HG02763 (cell line): ENCODE measurements around the gene ST3GAL4.

ENCODE experiments used
- ATAC-seq: cut with Tn5 transposase; IDR thresholded peaks from one replicate; pipeline ENCODE4 v1.9.1; 2021; ENCODE audit warnings: mild to moderate bottlenecking, moderate library complexity; ENCODE audit not compliant: unreplicated experiment

Gene ST3GAL4

GRCh38 chr11:126420698-126421256 lies 65.3 kb downstream of the ST3GAL4 start:
- no peak for ATAC-seq

- no peak for ATAC-seq
These were observed 65.8 kb downstream of the ST3GAL4 start for GRCh38 chr11:126421271-126421671.

DNA sequence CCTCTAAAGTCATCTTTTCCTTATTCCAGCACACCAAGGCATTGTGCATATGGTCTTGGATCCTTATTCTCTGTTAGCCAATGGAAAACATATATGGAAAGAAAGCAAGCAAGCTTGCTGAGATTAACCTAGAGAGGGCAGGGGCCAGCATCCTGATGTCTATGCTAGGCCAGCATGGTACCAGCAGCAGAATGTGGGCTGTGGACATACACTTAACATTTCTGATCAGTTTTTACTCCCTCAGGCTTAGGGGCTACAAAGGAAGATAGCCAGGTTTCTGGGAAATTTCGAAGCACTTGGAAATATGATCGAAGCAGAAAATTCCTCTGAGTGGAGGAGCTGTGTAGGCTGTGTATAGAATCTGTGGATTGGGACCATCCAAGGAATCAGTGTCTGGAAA lies 67.0 kb downstream of the ST3GAL4 start:
- ATAC-seq, result no peak

DNA sequence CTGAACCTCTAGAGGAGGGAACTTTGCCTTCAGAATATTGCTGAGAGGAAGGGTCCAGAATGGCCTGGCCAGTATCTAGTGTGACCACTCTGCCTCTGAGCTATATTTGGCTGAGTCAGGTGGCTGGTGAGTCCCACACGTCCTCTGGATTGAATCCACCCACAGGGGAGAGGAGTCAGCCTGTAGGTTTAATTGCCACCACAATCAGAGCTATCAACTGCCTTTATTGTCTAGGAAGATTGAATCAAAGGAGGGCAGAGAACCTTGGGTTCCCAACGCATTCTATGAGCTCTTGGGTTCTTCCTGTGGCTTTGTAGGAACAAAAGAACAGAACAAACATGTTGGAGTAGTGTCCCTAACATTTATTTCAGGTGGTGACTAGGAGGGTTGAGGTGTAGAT lies 67.7 kb downstream of the ST3GAL4 start:
- ATAC-seq, result no peak

DNA sequence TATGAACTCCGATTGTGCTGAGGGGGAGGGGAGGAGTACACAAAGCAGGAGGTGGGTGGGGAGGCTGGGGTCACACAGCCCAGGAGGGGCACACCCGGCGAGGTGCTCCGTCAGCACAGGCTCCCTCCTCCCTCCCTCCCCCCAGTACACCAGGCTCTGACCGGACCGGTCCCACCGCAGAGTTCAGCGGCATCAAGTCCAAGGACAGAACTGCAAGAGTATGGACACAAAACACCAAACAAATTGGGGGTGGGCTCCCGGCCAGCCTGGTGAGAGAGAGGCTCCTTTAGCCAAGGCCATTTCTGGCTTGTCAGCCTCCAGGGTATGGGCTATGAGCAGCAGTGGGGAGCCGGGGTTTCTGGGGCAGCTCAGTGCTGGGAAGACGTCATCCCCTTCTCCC lies 68.3 kb downstream of the ST3GAL4 start:
- ATAC-seq, result no peak

DNA sequence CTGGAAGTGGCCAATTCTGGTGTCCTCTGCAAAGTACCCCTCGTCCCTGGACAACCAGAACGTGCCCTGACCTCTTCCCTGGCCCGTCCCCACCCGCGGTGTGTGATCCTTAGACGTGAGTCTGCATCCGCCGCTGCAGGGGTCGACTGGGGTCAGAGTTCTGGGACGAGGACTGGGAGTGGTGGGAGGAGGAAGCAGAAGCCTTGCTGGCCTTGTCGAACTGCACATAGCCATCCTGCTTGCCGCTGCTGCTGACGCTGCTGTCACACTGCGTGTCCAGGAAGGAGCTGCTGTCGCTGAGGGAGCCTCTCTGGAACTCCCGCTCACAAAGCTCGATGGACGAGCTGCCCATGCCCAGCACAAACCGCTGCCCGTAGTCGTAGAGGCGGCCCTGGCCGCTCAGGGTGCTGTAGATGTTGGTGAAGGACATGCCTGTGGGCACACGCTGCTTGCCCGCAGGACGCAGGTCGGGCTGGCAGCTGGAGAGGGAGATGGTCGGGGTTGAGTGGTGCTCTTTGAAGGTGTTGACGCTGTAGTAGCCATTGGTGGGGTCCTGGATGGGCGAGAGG lies 69.1 kb downstream of the ST3GAL4 start:
- ATAC-seq, result no peak

DNA sequence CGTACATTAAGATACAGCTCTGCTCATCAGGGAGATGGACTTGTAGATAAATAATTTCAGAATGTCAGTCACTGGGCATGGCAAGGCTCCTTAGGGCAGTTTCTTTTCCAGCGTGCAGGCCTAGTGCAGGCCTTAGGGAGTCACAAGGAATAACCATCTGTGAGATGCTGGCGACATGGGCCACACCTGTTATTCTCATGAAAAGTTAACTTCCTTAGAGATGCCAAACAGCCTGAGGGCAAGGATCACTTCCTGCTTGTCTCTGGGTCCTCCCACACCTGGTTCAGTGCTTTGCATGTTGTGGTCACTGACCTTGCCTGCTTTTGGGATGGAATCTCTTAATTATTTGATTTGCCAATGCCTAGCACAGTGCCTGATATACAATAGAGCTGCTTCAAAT lies 70.6 kb downstream of the ST3GAL4 start:
- no peak for ATAC-seq

GRCh38 chr11:126426820-126427749 lies 71.6 kb downstream of the ST3GAL4 start:
- no peak for ATAC-seq

- ATAC-seq, result no peak
These were observed 75.3 kb downstream of the ST3GAL4 start for GRCh38 chr11:126430581-126431335.

DNA sequence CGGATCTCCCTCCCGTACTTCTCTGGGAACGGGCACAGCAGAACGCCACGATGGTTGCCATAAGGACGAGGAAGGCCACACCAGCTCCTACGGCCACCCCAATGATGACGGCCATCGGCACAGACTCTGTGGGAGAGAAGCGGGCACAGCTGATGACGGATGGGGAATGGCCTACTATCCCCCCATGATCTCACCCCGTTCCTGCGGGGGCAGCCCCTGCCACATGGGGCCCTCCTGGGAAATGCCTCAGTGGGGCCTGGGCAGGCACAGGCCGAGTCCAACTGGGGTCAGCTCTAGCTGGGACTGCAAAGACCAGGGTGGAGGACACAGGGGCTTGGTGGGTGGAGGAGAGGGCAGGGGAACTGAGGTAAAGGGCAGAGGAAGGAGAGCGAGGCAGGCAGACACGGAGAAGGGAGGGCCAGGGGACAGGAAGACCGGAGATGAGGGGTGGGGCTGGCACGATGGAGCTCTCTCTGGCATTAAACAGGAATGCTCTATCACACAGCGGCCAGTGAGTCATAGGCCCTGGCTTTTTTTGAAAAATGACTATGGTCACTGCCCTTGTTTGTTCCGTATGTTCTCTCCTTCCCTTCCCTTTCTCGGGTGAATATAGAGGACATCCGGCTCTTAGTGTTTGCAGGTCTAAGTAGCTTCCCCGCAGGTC lies 76.0 kb downstream of the ST3GAL4 start:
- no peak for ATAC-seq

DNA sequence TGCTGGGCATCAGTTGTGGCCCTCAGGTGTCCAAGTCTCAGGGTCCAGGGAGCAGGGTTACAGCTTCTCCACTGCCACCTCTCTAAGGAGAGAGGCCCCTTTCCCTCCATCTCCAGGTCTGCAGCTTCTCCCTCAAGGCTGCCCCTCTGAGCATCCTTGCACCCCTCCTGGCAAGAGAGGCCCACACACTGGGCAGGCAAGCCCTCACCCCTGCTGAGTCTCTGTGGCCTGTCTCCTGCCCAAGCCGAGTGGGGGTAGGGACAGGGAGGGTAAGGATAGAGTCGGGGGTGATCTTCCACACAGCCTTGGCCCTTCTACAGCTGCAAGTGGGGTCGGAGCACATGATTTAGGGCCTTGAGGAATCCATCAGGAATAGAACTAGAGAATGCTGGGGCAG lies 76.6 kb downstream of the ST3GAL4 start:
- no peak for ATAC-seq

DNA sequence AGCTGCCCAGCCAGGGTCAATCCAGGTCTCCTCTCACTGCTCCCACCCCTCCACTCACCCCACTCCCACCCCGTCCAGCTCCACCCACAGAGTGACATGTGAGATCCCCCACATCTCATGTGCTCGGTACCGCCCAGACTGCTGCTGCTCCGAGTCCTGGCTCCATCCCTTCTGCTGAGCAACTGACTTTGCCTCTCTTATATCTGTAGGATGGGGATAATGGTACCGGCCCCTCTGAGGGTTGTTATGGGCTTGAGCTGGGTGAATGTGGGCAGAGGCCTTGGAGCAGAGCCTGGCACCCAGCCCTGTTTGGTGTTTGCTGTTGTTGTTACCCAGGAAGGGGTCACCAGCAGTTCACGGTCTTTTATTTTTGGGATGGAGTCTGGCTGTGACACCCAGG lies 77.0 kb downstream of the ST3GAL4 start:
- no peak for ATAC-seq

DNA sequence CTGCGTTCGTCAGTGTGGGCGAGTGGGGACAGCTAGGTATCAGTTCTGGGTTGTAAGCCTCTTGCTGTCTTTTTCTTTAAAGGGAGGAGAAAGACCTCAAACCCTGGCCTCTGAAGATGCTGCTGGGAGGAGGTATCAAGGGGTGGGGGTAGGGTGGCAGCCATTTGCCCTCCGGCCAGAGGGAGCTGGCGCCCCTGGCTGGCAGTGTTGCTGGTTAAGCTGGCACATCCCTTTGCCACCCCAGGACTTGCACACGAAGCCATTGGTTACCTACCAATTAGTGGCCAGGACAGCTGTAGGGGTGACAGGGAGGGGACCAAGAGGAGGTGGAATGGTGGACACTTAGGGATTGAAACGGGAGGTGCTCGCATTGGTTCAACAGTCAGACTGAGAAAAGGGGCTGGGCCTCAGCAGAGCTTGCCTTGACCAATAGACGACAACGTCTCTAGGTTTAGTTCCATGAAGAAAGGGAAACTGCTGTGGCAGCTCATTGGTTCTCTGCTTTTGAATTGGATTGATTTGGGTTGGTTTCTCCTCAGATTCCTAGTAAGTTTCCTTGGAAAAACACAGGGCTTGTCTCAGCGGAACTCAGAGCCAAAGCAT lies 77.9 kb downstream of the ST3GAL4 start:
- no peak for ATAC-seq

DNA sequence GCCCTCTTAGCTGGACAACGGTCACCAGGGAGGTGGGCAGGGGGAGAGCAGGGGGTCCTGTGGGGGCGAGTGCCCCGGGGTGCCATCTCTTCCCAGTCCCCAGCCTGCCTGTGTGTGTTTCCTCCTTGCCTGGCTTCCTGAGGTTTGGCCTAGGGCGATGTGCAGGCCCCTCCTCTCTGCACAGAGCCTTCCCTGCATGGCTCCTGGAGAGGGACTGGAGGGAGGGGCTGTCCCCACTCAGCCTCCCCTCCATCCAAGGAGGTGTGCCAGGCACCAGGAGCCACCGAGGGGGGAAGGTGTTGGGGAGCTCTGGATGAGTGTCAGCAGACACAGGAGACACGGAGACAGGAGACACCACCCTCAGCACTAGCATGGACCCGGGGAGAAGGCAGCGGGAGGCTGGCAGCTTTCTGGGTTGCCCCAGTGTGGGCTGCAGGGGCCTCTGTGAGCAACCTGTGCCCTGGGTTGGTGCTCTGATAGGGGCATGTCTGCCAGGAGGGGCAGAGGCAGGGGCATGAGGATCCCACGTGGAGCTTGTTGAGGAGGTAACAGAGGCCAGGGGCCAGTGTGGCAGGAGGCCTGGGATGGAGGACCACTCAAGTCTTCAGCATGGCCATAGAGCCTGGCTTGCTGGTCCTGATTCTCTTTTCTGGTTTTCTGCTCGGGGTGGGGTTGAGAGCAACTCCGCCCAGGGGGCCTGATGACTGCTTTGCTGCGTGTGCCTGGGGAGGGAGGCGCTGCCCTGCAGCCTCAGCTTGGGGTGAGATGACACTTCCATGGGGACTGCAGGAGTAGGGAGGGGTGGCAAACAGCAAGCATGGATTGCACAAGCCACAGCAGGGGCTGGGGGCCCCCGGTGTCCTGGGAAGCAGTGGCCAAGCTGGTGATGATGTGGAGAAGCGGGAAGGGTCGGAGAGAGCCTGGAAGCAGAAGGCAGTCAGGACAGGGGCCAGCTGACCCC lies 78.8 kb downstream of the ST3GAL4 start:
- ATAC-seq, result no peak

GRCh38 chr11:126434950-126435335 lies 79.5 kb downstream of the ST3GAL4 start:
- ATAC-seq, result no peak

GRCh38 chr11:126436209-126436755 lies 80.8 kb downstream of the ST3GAL4 start:
- no peak for ATAC-seq

DNA sequence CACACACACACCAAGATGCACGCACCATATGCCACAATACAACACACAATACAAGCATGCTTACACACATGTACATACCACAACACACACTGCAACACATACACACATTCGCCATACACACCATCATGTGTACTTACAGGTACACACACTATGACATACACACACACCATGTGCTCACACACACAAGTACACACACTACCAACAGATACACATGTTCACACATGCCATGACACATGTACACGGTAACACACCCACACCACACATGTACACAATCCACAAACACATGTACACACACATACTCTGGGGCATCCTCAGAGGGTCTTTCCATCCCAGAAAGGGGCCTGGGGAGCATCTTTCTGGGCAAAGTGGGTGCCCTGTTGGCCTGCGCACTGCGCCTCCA lies 82.2 kb downstream of the ST3GAL4 start:
- no peak for ATAC-seq

GRCh38 chr11:126438272-126438671 lies 82.8 kb downstream of the ST3GAL4 start:
- no peak for ATAC-seq

DNA sequence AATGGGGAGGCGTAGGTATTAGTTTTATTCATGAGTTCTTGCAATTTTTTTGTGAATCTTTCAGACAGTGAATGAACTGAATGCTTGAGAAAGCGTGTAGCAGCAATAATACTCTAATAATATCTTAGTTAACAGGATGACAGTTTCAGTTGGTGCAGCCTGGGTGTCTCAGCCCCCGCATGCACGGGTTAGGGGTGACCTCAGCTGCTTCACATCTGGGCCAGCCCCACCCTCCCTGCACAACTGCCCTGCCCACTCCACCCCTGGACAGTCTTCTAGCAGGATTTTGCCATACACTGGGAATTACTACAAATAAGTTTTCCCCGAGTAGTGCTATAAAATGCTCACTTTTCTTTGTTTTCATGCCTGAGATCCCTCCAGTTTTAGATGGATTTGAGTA lies 83.2 kb downstream of the ST3GAL4 start:
- no peak for ATAC-seq
